ENCODE data around the gene MOB2. TPM values are rescaled to one million over a fixed set of nuclear protein-coding genes. Genes with fewer than 3 reads are reported as not detected.

The MOB2 gene
- total RNA-seq, 4 donors from 2014 or later, result 21.1 to 71.5 (median 48.3) TPM

DNA sequence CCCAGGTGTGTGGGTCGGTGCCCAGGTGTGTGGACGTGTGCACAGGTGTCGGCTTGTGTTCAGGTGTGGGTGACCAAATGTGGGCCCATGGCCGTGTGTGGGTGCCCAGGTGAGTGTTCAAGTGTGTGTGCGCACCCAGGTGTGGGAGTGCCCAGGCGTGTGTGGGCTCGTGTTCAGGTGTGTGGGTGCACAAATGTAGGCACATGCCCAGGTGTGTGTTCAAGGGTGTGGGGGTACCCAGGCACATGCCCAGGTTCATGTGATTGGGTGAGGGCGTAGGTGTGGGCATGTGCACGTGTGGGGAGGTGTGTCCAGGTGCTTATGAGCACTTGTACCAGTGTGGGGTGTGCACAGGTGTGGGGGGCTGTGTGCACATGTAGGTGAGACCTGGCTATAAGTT is 42.8 kb downstream of the MOB2 start:
- in situ Hi-C loops (cut with MboI; ENCODE audit: low sequenced_read_pairs in 4 of 4), result no loop called here
- Histone ChIP-seq H3K36me3 (no peaks in the 10 kb centered on the region), H3K4me3 (no peak overlapping the region), H3K9me3 (no peaks in the 10 kb centered on the region), H3K27me3 (peaks cover 0 to 3% (median 0%) of the 10 kb centered on the region in 3 donors), H3K27ac (no peak overlapping the region), H3K4me1 (no peaks in the 10 kb centered on the region)
- no peak for DNase-seq
- no peak for ATAC-seq
- intact Hi-C loops (cut with DNase I; ENCODE audit: low total_unique reads), result no loop called here
- TF ChIP-seq POLR2A (IDR thresholded peaks at IDR 0.05), result no peak
- TF ChIP-seq, protein P1, sequence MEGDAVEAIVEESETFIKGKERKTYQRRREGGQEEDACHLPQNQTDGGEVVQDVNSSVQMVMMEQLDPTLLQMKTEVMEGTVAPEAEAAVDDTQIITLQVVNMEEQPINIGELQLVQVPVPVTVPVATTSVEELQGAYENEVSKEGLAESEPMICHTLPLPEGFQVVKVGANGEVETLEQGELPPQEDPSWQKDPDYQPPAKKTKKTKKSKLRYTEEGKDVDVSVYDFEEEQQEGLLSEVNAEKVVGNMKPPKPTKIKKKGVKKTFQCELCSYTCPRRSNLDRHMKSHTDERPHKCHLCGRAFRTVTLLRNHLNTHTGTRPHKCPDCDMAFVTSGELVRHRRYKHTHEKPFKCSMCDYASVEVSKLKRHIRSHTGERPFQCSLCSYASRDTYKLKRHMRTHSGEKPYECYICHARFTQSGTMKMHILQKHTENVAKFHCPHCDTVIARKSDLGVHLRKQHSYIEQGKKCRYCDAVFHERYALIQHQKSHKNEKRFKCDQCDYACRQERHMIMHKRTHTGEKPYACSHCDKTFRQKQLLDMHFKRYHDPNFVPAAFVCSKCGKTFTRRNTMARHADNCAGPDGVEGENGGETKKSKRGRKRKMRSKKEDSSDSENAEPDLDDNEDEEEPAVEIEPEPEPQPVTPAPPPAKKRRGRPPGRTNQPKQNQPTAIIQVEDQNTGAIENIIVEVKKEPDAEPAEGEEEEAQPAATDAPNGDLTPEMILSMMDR (IDR thresholded peaks at IDR 0.05 in 4 of 5, conservative IDR thresholded peaks at IDR 0.05 in 1 of 5), result no peak

DNA sequence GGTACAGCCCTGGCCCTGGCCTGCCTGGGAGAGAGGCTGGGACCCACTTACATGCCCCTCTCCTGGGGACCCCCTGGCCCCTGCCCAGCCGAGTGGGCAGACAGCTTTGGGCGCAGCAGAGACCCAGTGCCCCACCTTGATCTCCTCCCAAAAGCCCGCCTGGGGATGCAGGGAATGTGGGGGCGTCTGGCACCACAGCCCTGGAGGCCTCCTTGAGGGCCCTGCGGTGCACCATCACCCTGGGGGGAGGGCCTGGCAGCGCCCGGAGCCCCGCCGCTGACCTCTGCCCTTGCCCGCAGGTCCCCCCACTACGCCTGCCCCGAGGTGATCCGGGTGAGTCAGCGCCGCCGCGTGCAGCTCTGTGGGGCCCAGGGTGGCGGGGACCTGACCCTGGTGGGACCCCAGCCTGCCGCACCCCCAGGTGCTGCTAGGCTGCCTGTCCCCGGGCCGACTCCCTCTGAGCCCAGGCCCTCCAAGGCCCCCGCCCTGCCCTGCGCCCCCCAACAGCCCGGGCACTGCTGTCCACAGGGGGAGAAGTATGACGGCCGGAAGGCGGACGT is 43.7 kb downstream of the MOB2 start:
- Histone ChIP-seq H3K36me3 (no peaks in the 10 kb centered on the region), H3K27ac (no peak overlapping the region), H3K9me3 (no peaks in the 10 kb centered on the region), H3K4me1 (no peaks in the 10 kb centered on the region), H3K27me3 (peaks cover 0 to 9% (median 0%) of the 10 kb centered on the region in 3 donors), H3K4me3 (no peak overlapping the region)
- TF ChIP-seq POLR2A (IDR thresholded peaks at IDR 0.05), result no peak
- TF ChIP-seq, protein P1 (IDR thresholded peaks at IDR 0.05 in 4 of 5, conservative IDR thresholded peaks at IDR 0.05 in 1 of 5), result no peak
- no peak for ATAC-seq
- no peak for DNase-seq
- in situ Hi-C loops (cut with MboI; ENCODE audit: low sequenced_read_pairs in 4 of 4), result no loop called here
- intact Hi-C loops (cut with DNase I; ENCODE audit: low total_unique reads), result no loop called here

DNA sequence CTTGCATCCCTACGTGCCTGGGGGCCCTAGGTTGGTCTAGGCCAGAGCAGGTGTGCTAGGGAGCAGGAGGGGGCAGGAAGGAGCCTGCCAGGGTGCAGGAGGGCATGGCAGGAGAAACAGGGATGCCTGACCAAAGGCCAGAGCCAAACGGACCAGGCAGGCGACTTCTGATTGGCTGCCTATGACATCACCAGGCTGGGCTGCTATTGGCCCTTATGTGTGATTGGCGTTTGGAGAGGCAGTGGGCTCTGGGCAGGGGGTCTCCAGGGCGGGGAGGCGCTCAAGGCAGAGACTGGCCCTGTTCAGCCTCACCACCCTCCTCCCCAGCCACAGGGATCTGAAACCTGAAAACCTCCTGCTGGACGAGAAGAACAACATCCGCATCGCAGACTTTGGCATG is 44.4 kb downstream of the MOB2 start:
- no peak overlapping the region for H3K4me3 ChIP-seq
- H3K36me3 ChIP-seq, result no peaks in the 10 kb centered on the region
- intact Hi-C loops (cut with DNase I; ENCODE audit: low total_unique reads), result no loop called here
- H3K4me1 ChIP-seq, result no peaks in the 10 kb centered on the region
- H3K9me3 ChIP-seq, result no peaks in the 10 kb centered on the region
- TF ChIP-seq, protein P1 (IDR thresholded peaks at IDR 0.05 in 4 of 5, conservative IDR thresholded peaks at IDR 0.05 in 1 of 5), result no peak
- no peak for TF ChIP-seq POLR2A (IDR thresholded peaks at IDR 0.05)
- H3K27me3 ChIP-seq, result peaks cover 0 to 9% (median 0%) of the 10 kb centered on the region in 3 donors
- in situ Hi-C loops (cut with MboI; ENCODE audit: low sequenced_read_pairs in 4 of 4), result no loop called here
- H3K27ac ChIP-seq, result no peak overlapping the region
- DNase-seq (no peak), ATAC-seq (no peak)

DNA sequence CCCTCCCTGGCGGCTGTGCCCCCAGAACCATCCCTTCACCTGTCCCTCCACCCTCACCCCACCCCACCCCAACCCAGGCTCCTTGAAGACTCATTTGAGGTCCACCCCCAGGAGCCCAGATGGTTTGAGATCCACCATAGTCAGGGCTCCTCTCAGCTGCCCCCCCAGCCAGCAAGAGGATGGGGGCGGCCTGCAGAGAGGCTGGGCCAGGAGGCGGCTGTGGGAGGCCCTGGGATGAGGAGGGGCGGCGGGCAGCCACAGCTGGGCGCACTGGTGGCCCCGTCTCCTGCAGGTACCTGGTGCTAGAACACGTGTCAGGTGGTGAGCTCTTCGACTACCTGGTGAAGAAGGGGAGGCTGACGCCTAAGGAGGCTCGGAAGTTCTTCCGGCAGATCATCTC is 46.1 kb downstream of the MOB2 start:
- Histone ChIP-seq H3K4me3 (no peak overlapping the region), H3K27me3 (peaks cover 0 to 23% (median 7%) of the 10 kb centered on the region in 3 donors), H3K27ac (no peak overlapping the region), H3K4me1 (no peaks in the 10 kb centered on the region), H3K36me3 (no peaks in the 10 kb centered on the region), H3K9me3 (no peaks in the 10 kb centered on the region)
- in situ Hi-C loops (cut with MboI; ENCODE audit: low sequenced_read_pairs in 4 of 4) (no loop called here), intact Hi-C loops (cut with DNase I; ENCODE audit: low total_unique reads) (no loop called here)
- no peak for TF ChIP-seq POLR2A (IDR thresholded peaks at IDR 0.05)
- TF ChIP-seq, protein P1 (IDR thresholded peaks at IDR 0.05 in 4 of 5, conservative IDR thresholded peaks at IDR 0.05 in 1 of 5), result no peak
- DNase-seq (no peak), ATAC-seq (no peak)

DNA sequence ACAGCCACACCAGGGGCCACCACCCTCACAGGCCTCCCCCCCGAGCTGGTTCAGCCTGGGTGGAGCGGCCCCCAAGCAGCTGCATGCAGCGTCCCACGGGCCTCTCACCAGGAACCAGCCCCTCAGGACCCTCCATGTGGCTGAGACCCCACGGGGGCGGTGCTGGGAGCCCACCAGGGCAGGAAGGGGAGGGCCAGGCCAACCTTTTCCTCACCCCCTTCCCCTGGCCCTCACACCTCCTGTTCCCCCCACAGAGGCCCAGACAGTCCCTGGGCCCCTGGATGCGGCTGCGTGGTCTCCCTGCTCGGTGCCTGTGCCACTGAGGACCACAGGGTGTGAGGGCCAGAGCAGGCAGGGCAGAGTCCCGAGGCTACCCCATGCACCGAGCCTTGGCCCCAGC is 46.5 kb downstream of the MOB2 start:
- in situ Hi-C loops (cut with MboI; ENCODE audit: low sequenced_read_pairs in 4 of 4) (no loop called here), intact Hi-C loops (cut with DNase I; ENCODE audit: low total_unique reads) (no loop called here)
- Histone ChIP-seq H3K4me1 (no peaks in the 10 kb centered on the region), H3K27ac (no peak overlapping the region), H3K9me3 (no peaks in the 10 kb centered on the region), H3K27me3 (peaks cover 0 to 23% (median 7%) of the 10 kb centered on the region in 3 donors), H3K36me3 (no peaks in the 10 kb centered on the region), H3K4me3 (no peak overlapping the region)
- TF ChIP-seq, protein P1 (IDR thresholded peaks at IDR 0.05 in 4 of 5, conservative IDR thresholded peaks at IDR 0.05 in 1 of 5), result no peak
- no peak for TF ChIP-seq POLR2A (IDR thresholded peaks at IDR 0.05)
- ATAC-seq, result no peak
- DNase-seq, result no peak

Data from gastrocnemius medialis (tissue), 4 donors.